SU-DHL-6 (cell line): ENCODE data around the gene TNIP3.
"Not testable (repeated sequence)": the region's sequence is repeated elsewhere in the genome, so short reads cannot be mapped to it uniquely, and the experiment has no call there.

ENCODE experiments used
- EZH2phosphoT487 ChIP-seq: fragments of 200-600 bp; sonication (generic), shearing (Covaris generic); conservative IDR thresholded peaks from 2 replicates; pipeline ENCODE4 v1.6.1; 2018; ENCODE audit warnings: mild to moderate bottlenecking, antibody characterized with exemption, low read length, moderate library complexity, mixed read lengths
- TF ChIP-seq, protein P1 (sequence below): fragments of 200-600 bp; sonication (generic); IDR thresholded peaks from one replicate; pipeline ENCODE4 v1.5.1; 2017; ENCODE audit warnings: antibody characterized with exemption, mild to moderate bottlenecking, low read length, moderate library complexity; ENCODE audit not compliant: insufficient read depth, poor library complexity, severe bottlenecking

DNA sequence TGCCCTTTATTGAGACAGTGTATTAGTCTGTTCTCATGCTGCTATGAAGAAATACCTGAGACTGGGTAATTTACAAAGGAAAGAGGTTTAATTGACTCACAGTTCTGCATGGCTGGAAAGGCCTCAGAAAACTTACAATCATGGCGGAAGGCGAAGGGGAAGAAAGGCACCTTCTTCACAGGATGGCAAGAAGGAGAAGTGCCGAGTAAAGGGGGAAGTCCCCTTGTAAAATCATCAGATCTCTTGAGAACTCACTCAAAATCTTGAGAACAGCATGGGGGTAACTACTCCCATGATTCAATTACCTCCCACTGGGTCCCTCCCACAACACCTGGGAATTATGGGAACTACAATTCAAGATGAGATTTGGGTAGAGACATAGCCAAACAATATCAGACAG, 41.7 kb upstream of the TNIP3 start:
- TF ChIP-seq, protein P1, sequence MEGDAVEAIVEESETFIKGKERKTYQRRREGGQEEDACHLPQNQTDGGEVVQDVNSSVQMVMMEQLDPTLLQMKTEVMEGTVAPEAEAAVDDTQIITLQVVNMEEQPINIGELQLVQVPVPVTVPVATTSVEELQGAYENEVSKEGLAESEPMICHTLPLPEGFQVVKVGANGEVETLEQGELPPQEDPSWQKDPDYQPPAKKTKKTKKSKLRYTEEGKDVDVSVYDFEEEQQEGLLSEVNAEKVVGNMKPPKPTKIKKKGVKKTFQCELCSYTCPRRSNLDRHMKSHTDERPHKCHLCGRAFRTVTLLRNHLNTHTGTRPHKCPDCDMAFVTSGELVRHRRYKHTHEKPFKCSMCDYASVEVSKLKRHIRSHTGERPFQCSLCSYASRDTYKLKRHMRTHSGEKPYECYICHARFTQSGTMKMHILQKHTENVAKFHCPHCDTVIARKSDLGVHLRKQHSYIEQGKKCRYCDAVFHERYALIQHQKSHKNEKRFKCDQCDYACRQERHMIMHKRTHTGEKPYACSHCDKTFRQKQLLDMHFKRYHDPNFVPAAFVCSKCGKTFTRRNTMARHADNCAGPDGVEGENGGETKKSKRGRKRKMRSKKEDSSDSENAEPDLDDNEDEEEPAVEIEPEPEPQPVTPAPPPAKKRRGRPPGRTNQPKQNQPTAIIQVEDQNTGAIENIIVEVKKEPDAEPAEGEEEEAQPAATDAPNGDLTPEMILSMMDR: not testable (repeated sequence)
- TF ChIP-seq EZH2phosphoT487: not testable (repeated sequence)
